HEK293 (cell line): Measurements from ENCODE around the gene ZNF184.
A peak's percentile ranks its signal among the peaks of the same experiment; 100 is the strongest.

Experiments used
- CTCF ChIP-seq: fragments of 450-650 bp; formaldehyde crosslinking; IDR thresholded peaks from 2 replicates; pipeline ENCODE4 v1.5.1; 2016; ENCODE audit warnings: missing biosample characterization, missing genetic modification characterization
- ELK4 ChIP-seq: IDR thresholded peaks from 2 replicates; pipeline ENCODE4 v1.6.1; 2011; ENCODE audit warnings: mild to moderate bottlenecking, low read depth, low read length, borderline replicate concordance
- GFI1B ChIP-seq: fragments of 450-650 bp; formaldehyde crosslinking; IDR thresholded peaks from 2 replicates; pipeline ENCODE4 v1.5.1; 2016; ENCODE audit warnings: missing biosample characterization, missing genetic modification characterization
- GLI4 ChIP-seq: fragments of 450-650 bp; formaldehyde crosslinking; IDR thresholded peaks from 2 replicates; pipeline ENCODE4 v1.5.1; 2016; ENCODE audit warnings: missing biosample characterization, missing genetic modification characterization
- PRDM6 ChIP-seq: fragments of 450-650 bp; formaldehyde crosslinking; IDR thresholded peaks from 2 replicates; pipeline ENCODE4 v1.5.1; 2017; ENCODE audit warnings: missing biosample characterization, missing genetic modification characterization
- TRIM28 ChIP-seq: IDR thresholded peaks from 2 replicates; pipeline ENCODE4 v1.6.1; 2011; ENCODE audit warnings: low read length, control low read depth, borderline replicate concordance
- YY1 ChIP-seq: fragments of 450-650 bp; formaldehyde crosslinking; IDR thresholded peaks from 2 replicates; pipeline ENCODE4 v1.5.1; 2018; ENCODE audit warnings: missing biosample characterization, missing genetic modification characterization
- ZBTB44 ChIP-seq: fragments of 450-650 bp; IDR thresholded peaks from 2 replicates; pipeline ENCODE4 v1.5.1; 2018; ENCODE audit warnings: missing biosample characterization, mild to moderate bottlenecking, missing genetic modification characterization
- ZBTB48 ChIP-seq: fragments of 450-650 bp; formaldehyde crosslinking; IDR thresholded peaks from 2 replicates; pipeline ENCODE4 v1.5.1; 2016; ENCODE audit warnings: missing biosample characterization, missing genetic modification characterization
- ZFHX2 ChIP-seq: fragments of 450-650 bp; formaldehyde crosslinking; conservative IDR thresholded peaks from 2 replicates; pipeline ENCODE4 v1.5.1; 2016; ENCODE audit warnings: missing biosample characterization, missing genetic modification characterization
- ZNF132 ChIP-seq: fragments of 450-650 bp; formaldehyde crosslinking; IDR thresholded peaks from 2 replicates; pipeline ENCODE4 v1.5.1; 2017; ENCODE audit warnings: missing biosample characterization, missing genetic modification characterization, borderline replicate concordance
- ZNF148 ChIP-seq: fragments of 450-650 bp; formaldehyde crosslinking; IDR thresholded peaks from 2 replicates; pipeline ENCODE4 v1.5.0; 2017; ENCODE audit warnings: missing biosample characterization, missing genetic modification characterization, borderline replicate concordance
- ZNF266 ChIP-seq: fragments of 450-650 bp; formaldehyde crosslinking; IDR thresholded peaks from 2 replicates; pipeline ENCODE4 v1.5.1; 2016; ENCODE audit warnings: missing biosample characterization, missing genetic modification characterization, low read depth
- ZNF280C ChIP-seq: fragments of 450-650 bp; formaldehyde crosslinking; IDR thresholded peaks from 2 replicates; pipeline ENCODE4 v1.5.1; 2016; ENCODE audit warnings: missing biosample characterization, missing genetic modification characterization
- ZNF280D ChIP-seq: fragments of 450-650 bp; formaldehyde crosslinking; IDR thresholded peaks from 2 replicates; pipeline ENCODE4 v1.5.1; 2016; ENCODE audit warnings: missing biosample characterization, missing genetic modification characterization
- ZNF433 ChIP-seq: fragments of 450-650 bp; formaldehyde crosslinking; IDR thresholded peaks from 2 replicates; pipeline ENCODE4 v1.5.1; 2016; ENCODE audit warnings: missing biosample characterization, missing genetic modification characterization, low read depth
- ZNF530 ChIP-seq: fragments of 450-650 bp; formaldehyde crosslinking; IDR thresholded peaks from 2 replicates; pipeline ENCODE4 v1.5.1; 2016; ENCODE audit warnings: low read depth, missing biosample characterization, missing genetic modification characterization
- ZNF585B ChIP-seq: fragments of 450-650 bp; formaldehyde crosslinking; IDR thresholded peaks from 2 replicates; pipeline ENCODE4 v1.5.1; 2016; ENCODE audit warnings: missing biosample characterization, missing genetic modification characterization
- ZNF654 ChIP-seq: fragments of 450-650 bp; formaldehyde crosslinking; IDR thresholded peaks from 2 replicates; pipeline ENCODE4 v1.5.1; 2016; ENCODE audit warnings: low read depth, missing biosample characterization, missing genetic modification characterization
- ZNF664 ChIP-seq: fragments of 450-650 bp; formaldehyde crosslinking; IDR thresholded peaks from 2 replicates; pipeline ENCODE4 v1.5.1; 2016; ENCODE audit warnings: missing biosample characterization, missing genetic modification characterization
- ZNF76 ChIP-seq: fragments of 450-650 bp; formaldehyde crosslinking; IDR thresholded peaks from 2 replicates; pipeline ENCODE4; 2016; ENCODE audit warnings: low read depth, missing biosample characterization, missing genetic modification characterization, borderline replicate concordance
- ZSCAN4 ChIP-seq: fragments of 450-650 bp; formaldehyde crosslinking; IDR thresholded peaks from 2 replicates; pipeline ENCODE4 v1.5.1; 2017; ENCODE audit warnings: missing biosample characterization, missing genetic modification characterization

The ZNF184 gene

GRCh38 chr6:27479319-27480182 lies 6.6 kb upstream of the ZNF184 start (continued):
- TF ChIP-seq ZNF132 (no peak), ZNF266 (tag by site-specific recombination) (no peak), ZFHX2 (tag by site-specific recombination) (no peak), ELK4 (no peak), GLI4 (tag by site-specific recombination) (peak; percentile 72; the same call in 1 of the 2 replicates), ZNF585B (tag by site-specific recombination) (no peak), ZNF280D (tag by site-specific recombination) (no peak), ZBTB48 (no peak), ZNF654 (no peak), TRIM28 (peak; percentile 49; the same call in 1 of the 2 replicates), CTCF (tag by site-specific recombination) (no peak), ZNF664 (tag by site-specific recombination) (peak; percentile 8; the same call in 1 of the 2 replicates), GFI1B (tag by site-specific recombination) (no peak), ZSCAN4 (tag by site-specific recombination) (peak; percentile 64), ZNF280C (tag by site-specific recombination) (no peak), ZBTB44 (tag by site-specific recombination) (peak; percentile 63; the same call in 1 of the 2 replicates), ZNF530 (tag by site-specific recombination) (no peak), ZNF433 (tag by site-specific recombination) (no peak), ZNF76 (tag by site-specific recombination) (peak; percentile 35; the same call in 1 of the 2 replicates), PRDM6 (peak; percentile 47), ZNF148 (tag by site-specific recombination) (no peak), YY1 (tag by site-specific recombination) (peak; percentile 58; the same call in 1 of the 2 replicates)
